HG03354 (cell line): ENCODE results near the gene SLC6A4.
"Not testable (repeated sequence)": the region's sequence is repeated elsewhere in the genome, so short reads cannot be mapped to it uniquely, and the experiment has no call there.

Source experiments
- ATAC-seq: cut with Tn5 transposase; IDR thresholded peaks from one replicate; pipeline ENCODE4 v1.9.1; 2021; ENCODE audit warnings: mild to moderate bottlenecking; ENCODE audit not compliant: unreplicated experiment, poor library complexity, severe bottlenecking

Gene SLC6A4

GRCh38 chr17:30188211-30188939, 47.1 kb downstream of the SLC6A4 start:
- ATAC-seq = no peak

- no peak for ATAC-seq
These were observed 47.9 kb downstream of the SLC6A4 start for GRCh38 chr17:30187573-30187972.

- ATAC-seq = no peak
These were observed 48.7 kb downstream of the SLC6A4 start for GRCh38 chr17:30186761-30187160.

- ATAC-seq = no peak
These were observed 58.6 kb downstream of the SLC6A4 start for GRCh38 chr17:30176855-30177254.

GRCh38 chr17:30174556-30174955, 60.9 kb downstream of the SLC6A4 start:
- no peak for ATAC-seq

- peak; percentile 93 for ATAC-seq
These were observed 61.8 kb downstream of the SLC6A4 start for GRCh38 chr17:30173649-30174048.

GRCh38 chr17:30172560-30172959, 62.9 kb downstream of the SLC6A4 start:
- no peak for ATAC-seq

- no peak for ATAC-seq
These were observed 65.0 kb downstream of the SLC6A4 start for GRCh38 chr17:30170415-30170987.

- no peak for ATAC-seq
These were observed 69.5 kb downstream of the SLC6A4 start for GRCh38 chr17:30165960-30166359.

GRCh38 chr17:30165147-30165546, 70.3 kb downstream of the SLC6A4 start:
- ATAC-seq = no peak

- no peak for ATAC-seq
These were observed 71.0 kb downstream of the SLC6A4 start for GRCh38 chr17:30164531-30164930.

- no peak for ATAC-seq
These were observed 73.9 kb downstream of the SLC6A4 start for GRCh38 chr17:30161601-30162000.

GRCh38 chr17:30160419-30161172, 74.9 kb downstream of the SLC6A4 start:
- ATAC-seq = no peak

GRCh38 chr17:30158896-30159625, 76.4 kb downstream of the SLC6A4 start:
- no peak for ATAC-seq

GRCh38 chr17:30155389-30155788, 80.1 kb downstream of the SLC6A4 start:
- ATAC-seq = no peak

- no peak for ATAC-seq
These were observed 82.0 kb downstream of the SLC6A4 start for GRCh38 chr17:30153463-30153862.

- no peak for ATAC-seq
These were observed 84.0 kb downstream of the SLC6A4 start for GRCh38 chr17:30151471-30151870.

- no peak for ATAC-seq
These were observed 87.1 kb downstream of the SLC6A4 start for GRCh38 chr17:30148376-30148775.

GRCh38 chr17:30147860-30148259, 87.6 kb downstream of the SLC6A4 start:
- not testable (repeated sequence) for ATAC-seq
